GM15510 (cell line): ENCODE results near the gene POU6F2.

Experiments used
- POLR2A ChIP-seq: IDR thresholded peaks from 3 replicates; pipeline ENCODE4 v1.6.1; 2011; ENCODE audit warnings: borderline replicate concordance; ENCODE audit not compliant: insufficient read length; ENCODE audit errors: extremely low read depth

Gene POU6F2

DNA sequence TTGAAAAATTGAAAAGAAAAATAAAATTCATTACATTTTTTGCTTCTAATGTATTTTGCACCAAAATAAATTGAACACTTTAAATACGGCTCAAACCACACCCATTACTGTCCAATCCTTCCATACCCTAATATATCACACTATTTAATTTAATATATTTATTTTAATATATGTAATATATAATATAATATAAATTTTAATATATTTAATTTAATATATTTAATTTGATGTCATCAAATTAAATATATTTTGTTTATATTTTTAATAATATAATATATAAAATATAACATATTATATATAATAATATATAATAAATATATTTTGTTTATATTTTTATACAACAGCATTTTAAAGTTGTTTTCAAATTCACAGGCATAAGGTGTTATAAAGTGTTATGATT is 15.7 kb upstream of the POU6F2 start:
- TF ChIP-seq POLR2A: no peak

DNA sequence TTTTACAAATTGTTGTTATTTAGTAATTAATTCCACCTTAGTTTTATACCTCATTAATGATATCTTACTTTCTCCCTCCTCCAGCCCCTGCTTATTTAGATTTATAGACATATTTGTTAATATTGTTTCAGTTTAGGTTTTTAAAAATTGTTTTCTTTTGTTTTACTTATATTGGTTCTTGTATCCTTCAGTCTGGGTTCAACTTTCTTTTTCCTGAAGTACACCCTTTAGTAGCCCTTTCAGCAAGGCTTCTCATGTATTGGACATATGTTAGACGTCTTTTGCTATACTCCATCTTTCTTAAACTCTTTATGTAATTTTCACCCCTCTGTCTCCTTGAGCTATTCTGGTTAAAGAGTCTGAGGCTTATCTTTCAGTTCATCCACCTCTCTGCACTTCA is 12.8 kb upstream of the POU6F2 start:
- no peak for TF ChIP-seq POLR2A

DNA sequence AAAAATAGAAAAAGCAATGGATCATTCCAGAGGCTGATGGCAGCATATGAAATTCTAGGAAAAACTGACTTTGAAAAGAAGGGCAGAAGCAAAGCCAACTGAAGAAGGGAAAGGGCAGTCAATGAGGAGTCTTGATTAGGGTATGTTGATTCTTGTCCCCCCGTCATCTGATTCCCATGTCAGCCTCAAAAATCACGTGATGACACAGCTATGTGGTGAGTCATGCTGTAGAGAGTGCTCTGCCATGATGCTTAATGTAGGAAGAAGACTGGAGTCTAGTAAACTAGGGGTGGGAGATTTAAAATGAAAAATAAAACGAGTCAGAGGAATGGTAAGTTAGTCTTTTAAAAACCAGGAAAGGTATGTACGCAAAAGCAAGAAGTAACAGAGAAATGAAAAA is 3.9 kb upstream of the POU6F2 start:
- no peak for TF ChIP-seq POLR2A

DNA sequence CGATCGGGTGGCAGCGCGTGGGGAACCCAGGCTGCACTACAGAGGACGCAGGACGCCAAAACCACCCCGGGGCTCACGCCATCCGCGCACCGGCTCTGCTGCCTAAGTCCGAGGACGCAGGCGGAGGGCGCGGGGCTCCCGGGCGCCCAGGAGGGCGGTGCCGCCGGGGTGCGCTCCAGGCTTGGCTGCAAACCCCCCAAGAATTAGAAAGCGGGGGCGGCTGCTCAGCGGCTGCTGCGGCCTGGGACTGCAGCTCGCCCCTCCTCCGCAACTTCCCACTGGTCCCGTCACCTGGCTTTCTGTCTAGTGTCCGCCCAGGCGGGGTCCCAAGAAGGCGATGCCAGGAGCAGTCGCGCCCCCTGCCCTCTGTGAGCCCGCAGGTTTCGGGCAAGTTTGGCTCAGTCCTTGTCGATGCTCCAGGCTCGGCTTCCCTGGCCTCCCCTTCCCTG is 1.7 kb upstream of the POU6F2 start:
- TF ChIP-seq POLR2A: no peak

DNA sequence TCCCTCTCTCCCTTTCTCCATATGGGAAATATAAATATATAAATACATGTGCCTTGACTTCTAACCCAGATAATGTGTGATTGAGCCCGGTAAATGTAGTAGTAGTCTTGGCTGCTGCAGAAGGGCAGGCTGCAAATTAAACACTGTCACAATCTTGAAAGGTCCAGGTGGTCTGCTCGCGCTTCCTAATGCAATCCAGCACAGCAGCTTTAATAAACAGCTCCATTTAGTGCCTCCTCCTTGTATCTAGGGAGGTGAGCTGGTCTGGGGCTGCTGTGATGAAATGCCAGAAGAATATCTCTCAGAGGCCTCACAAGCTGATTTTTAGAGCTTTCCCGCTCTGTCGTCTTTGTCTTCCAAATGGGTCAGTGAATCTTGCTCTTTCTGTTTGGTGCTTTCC is 782 bp downstream of the POU6F2 start:
- TF ChIP-seq POLR2A: no peak

DNA sequence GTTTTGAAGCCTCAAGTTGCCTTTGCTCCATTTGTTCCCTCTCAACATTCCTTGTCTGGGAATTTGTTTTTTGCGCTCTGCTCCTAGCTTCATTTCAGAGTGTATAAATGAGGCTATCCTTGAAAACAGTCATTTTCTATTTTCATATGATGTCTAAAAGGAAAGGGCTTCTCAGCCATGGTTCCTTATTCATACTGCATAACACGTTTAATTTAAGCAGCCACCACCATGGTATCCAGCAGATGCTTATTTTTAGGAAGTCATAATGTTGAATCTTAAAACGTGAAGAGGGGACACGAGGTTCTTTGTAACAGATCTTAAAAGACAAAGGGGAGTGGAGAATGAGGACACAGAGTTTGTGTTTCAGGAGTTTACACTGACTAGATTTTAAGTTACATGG is 14.5 kb downstream of the POU6F2 start:
- TF ChIP-seq POLR2A: no peak

DNA sequence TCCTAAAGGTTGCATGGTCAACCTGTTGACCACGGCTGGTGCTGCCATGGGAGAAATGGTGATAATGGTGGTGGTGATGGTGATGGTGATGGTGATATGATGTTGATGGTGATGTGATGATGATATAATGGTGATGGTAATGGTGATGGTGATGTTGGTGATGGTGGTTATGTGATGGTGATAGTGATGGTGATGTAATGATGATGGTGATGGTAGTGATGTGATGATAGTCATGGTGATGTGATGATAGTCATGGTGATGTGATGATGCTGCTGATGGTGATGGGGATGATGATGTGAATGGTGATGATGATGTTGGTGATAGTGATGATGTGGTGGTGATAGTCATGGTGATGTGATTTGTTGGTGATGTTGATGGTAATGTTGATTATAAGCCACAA is 23.9 kb downstream of the POU6F2 start:
- no peak for TF ChIP-seq POLR2A

DNA sequence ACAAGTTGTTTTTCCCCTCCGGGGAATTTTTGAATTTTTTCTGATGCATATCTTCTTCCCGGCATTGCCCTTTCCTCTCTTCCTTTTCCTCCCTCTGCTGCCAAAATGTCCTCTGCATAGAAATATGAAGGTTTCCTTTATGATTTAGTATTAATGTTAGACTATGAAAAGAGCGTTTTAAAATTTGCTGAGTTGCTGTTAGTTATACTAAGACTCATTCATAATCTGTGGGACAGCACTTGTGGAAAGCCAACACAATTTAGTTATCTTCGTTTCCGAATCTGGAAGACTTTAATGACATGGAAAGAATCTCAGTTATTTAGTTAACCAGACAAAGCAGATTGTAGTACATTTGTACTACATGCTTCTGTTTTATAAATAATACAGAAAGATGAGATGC is 25.0 kb downstream of the POU6F2 start:
- TF ChIP-seq POLR2A: no peak

DNA sequence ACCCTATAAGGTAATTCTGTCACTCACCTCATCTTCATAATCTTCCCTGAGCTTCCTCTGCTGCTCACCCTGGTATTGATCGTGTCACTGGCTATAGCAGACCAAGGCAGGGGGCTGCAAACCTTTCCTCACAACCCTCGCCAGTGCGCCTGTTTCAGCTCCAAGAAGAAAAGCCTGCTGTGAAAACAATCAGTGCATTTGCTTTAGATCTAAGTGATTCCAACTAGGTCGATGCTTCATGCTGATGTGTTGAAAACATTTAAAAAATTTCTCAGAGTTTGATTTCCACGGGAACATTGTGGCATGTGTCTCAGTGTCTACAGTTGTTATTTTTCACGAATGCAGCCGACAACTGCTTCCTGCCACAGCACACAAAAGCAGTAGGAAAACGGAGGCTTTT is 27.3 kb downstream of the POU6F2 start:
- no peak for TF ChIP-seq POLR2A

DNA sequence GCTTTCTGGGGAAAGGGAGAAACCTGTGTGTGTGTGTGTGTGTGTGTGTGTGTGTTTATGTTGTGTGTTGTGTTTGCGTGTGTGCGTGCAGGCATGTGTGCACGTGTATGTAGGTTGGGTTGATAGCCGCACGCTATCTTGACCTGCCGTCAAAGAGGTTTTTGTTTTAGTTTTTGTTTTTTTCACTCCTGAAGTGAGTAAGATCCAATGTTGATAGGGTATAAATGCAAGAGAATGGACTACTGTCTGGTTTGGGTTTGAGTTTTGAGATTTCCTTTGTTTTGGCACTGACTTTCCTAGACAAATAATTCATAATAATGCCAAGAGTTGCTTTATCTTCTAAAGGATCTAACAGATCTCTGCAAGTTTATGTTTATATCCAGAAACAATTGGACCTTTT is 27.8 kb downstream of the POU6F2 start:
- TF ChIP-seq POLR2A: no peak

DNA sequence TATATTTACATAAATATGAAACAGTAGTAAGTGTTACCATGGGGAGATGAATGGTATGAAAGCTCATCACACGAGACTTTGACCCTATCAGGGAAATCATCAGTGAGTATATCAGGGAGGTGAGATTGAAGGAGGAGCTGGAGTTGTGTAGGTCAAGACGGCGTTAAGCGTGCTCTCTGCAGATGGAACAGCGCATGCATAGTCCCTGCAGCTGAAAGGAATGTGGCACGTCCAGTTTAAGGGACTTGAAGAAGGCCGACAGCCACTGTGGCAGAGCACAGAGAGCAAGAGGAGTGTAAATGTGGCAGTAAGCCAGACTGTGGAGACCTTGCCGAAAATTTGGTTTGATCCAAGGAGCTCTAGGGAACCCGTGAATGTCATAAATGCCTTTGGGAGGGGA is 38.9 kb downstream of the POU6F2 start:
- no peak for TF ChIP-seq POLR2A

DNA sequence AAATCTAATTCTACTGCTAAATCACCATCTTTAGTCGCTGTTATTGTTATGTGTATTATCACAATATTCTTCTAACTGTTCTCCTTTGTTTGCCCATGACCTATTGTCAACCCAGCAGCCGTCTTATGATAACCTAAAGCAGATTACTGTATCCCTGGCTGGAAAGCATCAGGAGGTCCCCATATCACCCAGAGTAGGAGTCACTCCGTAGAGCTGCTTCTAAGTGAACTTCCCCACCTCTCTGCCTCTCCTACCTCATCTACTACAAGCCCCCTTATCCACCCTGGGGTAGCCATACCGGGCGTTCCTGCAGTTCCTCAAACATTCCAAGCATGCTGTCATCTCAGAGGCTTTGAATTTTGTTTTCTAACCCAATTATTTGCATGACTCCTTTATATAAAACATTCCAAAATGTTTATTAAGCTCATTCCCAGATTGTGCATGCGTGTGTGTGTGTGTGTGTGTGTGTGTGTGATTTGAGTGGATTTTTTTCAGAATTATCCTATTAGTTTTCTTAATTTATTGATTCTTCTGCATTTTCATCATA is 39.7 kb downstream of the POU6F2 start:
- TF ChIP-seq POLR2A: no peak

DNA sequence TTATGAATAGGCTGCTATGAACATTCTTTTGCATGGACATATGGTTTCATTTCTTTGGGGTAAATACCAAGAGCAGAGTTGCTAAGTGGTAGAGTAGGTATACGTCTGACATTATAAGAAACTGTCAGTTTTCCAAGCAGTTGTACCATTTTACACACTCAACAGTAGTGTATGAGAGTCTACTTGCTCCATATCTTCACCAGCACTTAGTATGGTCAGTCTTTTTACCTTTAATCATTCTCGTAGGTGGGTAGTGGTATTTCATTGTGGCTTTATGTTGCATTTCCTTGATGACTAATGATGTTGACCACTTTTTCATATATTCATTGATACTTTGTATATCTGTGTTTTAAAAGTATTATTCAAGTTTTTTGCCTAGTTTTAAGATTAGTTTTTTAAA is 45.1 kb downstream of the POU6F2 start:
- no peak for TF ChIP-seq POLR2A

DNA sequence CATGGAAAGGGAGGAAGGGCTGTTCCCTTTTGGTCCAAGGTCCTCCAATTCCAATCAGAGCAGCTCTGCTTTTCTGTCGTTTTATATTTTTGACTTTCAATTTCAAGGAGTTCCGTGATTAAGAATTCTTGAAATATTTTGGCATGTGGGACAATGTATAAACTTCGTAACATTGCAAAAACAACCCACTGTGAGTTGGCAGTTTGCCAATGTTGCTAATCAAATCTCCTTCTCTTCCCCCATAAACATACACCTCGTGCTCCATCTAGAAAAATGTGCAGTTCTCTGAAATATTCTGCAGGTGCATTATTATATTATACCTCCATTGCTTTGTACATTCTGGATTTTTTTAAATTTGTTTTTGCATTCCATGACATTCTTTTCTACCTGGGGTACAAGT is 49.8 kb downstream of the POU6F2 start:
- TF ChIP-seq POLR2A: no peak

DNA sequence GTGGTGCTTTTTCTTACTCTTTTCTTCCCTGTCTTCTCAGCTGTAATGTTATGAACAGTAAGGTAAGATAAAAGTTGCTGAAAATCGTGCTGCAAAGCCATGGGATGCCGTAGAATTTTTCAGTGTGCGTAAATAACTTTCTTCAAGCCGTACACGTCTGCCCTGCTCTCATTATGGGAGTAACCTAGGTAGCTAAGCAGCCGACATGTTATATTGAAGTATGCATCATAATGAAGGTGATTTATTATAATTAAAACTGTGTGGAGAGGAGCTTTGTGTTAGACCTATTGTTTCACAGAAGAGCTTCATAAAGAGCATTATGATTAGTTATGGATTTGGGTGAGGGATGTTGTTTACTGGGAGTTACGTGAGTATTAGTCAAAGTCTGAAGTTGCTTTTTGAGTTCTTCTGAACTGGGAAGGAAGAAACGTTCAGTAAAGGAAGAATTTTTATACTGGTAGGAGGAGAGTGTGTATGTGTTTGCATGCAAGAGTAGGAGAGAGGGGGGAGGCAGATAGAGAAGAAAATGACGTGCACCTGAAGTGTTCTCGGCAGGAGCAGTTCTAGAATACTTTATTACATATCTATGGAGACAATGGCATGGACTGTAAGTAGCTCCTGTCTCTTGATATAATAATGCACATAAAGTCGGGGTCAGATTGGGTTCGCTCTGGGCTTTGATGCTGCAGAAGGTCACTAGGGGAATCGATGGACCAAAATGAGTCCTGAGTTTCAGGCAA is 56.3 kb downstream of the POU6F2 start:
- TF ChIP-seq POLR2A: no peak

DNA sequence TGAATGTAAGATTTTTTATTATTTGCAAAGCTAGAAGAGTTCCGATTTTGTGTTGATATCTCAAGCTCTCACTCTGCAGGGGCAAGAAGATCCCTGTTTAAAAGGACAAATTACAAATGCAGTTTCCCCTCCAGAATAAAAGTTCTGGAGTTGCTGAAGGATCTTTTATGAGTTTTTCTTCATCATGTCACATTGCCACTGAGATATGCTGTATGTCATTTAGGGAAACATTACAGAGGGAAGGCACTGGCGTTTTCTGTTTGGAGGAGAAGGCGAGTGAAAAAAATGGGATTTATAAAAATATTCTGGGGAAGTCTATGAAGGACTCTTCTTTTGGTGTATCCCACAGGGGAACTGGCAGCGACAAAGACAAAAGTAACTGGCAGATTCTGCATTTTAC is 57.4 kb downstream of the POU6F2 start:
- no peak for TF ChIP-seq POLR2A
